Loucy (cell line): ENCODE data around the gene ORC4.

Experiments used
- H2AFZ ChIP-seq: fragments of 200-600 bp; sonication (generic); 2 replicates; pipeline ENCODE4 v1.6.0; 2016; ENCODE audit warnings: antibody characterized with exemption, mild to moderate bottlenecking, low read length, moderate library complexity
- H3F3A ChIP-seq: fragments of 200-600 bp; 2 replicates; pipeline ENCODE4 v1.6.0; 2016; ENCODE audit warnings: antibody characterized with exemption, low read depth, mild to moderate bottlenecking
- H3K27me3 ChIP-seq: fragments of 200-600 bp; sonication (generic); 2 replicates; pipeline ENCODE4 v1.6.1; 2014; ENCODE audit warnings: low read length, mild to moderate bottlenecking; ENCODE audit not compliant: insufficient read depth, poor library complexity, severe bottlenecking
- H3K36me3 ChIP-seq: fragments of 200-600 bp; sonication (generic); 2 replicates; pipeline ENCODE4 v1.6.1; 2016; ENCODE audit warnings: low read length; ENCODE audit not compliant: insufficient read depth
- H3K4me1 ChIP-seq: fragments of 200-600 bp; sonication (generic); 2 replicates; pipeline ENCODE4 v1.5.1; 2014; ENCODE audit warnings: low read length, mild to moderate bottlenecking; ENCODE audit not compliant: insufficient read depth, poor library complexity, severe bottlenecking
- H3K4me2 ChIP-seq: fragments of 200-600 bp; sonication (generic); 2 replicates; pipeline ENCODE4 v1.6.0; 2014; ENCODE audit warnings: antibody characterized with exemption, low read length, low read depth, mild to moderate bottlenecking; ENCODE audit not compliant: poor library complexity, severe bottlenecking
- H3K4me3 ChIP-seq: fragments of 200-600 bp; sonication (generic); 2 replicates; pipeline ENCODE4 v1.5.1; 2014; ENCODE audit warnings: low read length, mild to moderate bottlenecking, mixed read lengths; ENCODE audit not compliant: poor library complexity, severe bottlenecking
- H3K79me2 ChIP-seq: fragments of 200-600 bp; sonication (generic); 2 replicates; pipeline ENCODE4 v1.6.1; 2014; ENCODE audit warnings: low read length; ENCODE audit not compliant: insufficient read depth
- H3K9ac ChIP-seq: fragments of 200-600 bp; sonication (generic); 2 replicates; pipeline ENCODE4 v1.6.0; 2014; ENCODE audit warnings: mild to moderate bottlenecking, low read depth, low read length, moderate library complexity; ENCODE audit not compliant: poor library complexity, severe bottlenecking
- H3K9me2 ChIP-seq: fragments of 200-600 bp; sonication (generic); replicated peaks from 2 replicates; pipeline ENCODE4 v1.6.1; 2016; ENCODE audit warnings: low read depth, low read length, mixed read lengths
- H3K9me3 ChIP-seq: fragments of 200-600 bp; sonication (generic); 2 replicates; pipeline ENCODE4 v1.6.1; 2014; ENCODE audit warnings: mild to moderate bottlenecking, antibody characterized with exemption, low read length, low read depth; ENCODE audit not compliant: insufficient read depth
- H4K20me1 ChIP-seq: fragments of 200-600 bp; sonication (generic); 2 replicates; pipeline ENCODE4 v1.6.0; 2014; ENCODE audit warnings: antibody characterized with exemption, low read length, mild to moderate bottlenecking; ENCODE audit not compliant: insufficient read depth, poor library complexity, severe bottlenecking
- EZH2phosphoT487 ChIP-seq: fragments of 200-600 bp; IDR thresholded peaks from 2 replicates; pipeline ENCODE4 v1.6.1; 2018; ENCODE audit warnings: antibody characterized with exemption, mild to moderate bottlenecking, moderate library complexity, borderline replicate concordance
- TF ChIP-seq, protein P1 (sequence below): fragments of 200-600 bp; sonication (generic); conservative IDR thresholded peaks from 2 replicates; pipeline ENCODE4 v1.5.1; 2014; ENCODE audit warnings: mild to moderate bottlenecking, antibody characterized with exemption, low read length

Gene ORC4

DNA sequence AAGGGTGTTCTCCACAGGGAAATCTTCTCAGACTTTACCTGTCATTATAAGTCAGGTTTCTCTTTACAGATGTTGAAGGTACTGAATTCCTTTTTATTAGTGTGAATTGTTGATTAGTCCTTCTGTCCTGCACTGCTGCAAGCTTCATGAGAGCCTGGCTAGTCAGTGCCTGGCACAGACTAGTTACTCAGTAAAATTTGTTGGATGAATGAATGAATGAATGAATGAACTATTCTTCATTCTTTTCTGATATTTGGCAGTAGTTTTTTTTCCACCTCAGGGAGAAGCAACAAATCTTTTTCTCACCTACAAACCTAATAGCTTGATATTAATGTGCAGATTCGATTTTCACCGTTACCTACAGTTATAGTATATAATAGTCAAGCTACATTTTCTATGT, 111.4 kb downstream of the ORC4 start:
- Histone ChIP-seq H3K9ac (no peak overlapping the region), H3F3A (no peaks in the 10 kb centered on the region), H3K4me2 (no peak overlapping the region), H3K4me3 (no peak overlapping the region), H2AFZ (no peak overlapping the region), H4K20me1 (no peaks in the 10 kb centered on the region), H3K9me2 (no peaks in the 10 kb centered on the region), H3K4me1 (no peaks in the 10 kb centered on the region), H3K9me3 (no peaks in the 10 kb centered on the region), H3K27me3 (no peaks in the 10 kb centered on the region), H3K36me3 (no peaks in the 10 kb centered on the region), H3K79me2 (no peaks in the 10 kb centered on the region)
- TF ChIP-seq, protein P1, sequence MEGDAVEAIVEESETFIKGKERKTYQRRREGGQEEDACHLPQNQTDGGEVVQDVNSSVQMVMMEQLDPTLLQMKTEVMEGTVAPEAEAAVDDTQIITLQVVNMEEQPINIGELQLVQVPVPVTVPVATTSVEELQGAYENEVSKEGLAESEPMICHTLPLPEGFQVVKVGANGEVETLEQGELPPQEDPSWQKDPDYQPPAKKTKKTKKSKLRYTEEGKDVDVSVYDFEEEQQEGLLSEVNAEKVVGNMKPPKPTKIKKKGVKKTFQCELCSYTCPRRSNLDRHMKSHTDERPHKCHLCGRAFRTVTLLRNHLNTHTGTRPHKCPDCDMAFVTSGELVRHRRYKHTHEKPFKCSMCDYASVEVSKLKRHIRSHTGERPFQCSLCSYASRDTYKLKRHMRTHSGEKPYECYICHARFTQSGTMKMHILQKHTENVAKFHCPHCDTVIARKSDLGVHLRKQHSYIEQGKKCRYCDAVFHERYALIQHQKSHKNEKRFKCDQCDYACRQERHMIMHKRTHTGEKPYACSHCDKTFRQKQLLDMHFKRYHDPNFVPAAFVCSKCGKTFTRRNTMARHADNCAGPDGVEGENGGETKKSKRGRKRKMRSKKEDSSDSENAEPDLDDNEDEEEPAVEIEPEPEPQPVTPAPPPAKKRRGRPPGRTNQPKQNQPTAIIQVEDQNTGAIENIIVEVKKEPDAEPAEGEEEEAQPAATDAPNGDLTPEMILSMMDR, result no peak
- TF ChIP-seq EZH2phosphoT487, result no peak

DNA sequence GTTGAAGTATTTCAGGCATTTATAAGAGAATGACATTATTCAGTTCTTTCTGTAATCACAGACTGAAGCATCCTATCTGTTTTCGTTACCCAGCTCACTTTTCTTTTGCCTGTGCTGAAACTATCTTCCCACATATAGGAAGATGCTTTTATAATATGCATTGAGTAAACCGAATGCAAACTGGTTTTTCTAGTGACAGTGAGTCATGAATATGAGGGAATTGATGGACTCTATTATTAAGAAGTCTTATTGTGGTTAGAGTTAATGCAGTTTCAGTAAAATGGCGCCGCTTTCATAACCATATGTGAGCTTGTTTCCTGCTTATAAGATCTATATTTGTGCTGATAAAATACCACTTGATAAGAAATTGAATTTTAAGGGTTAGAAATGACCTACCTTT, 116.5 kb downstream of the ORC4 start:
- H3K9me3 ChIP-seq, result no peaks in the 10 kb centered on the region
- no peak overlapping the region for H2AFZ ChIP-seq
- no peaks in the 10 kb centered on the region for H3K79me2 ChIP-seq
- H3K4me2 ChIP-seq, result no peak overlapping the region
- H4K20me1 ChIP-seq, result no peaks in the 10 kb centered on the region
- no peaks in the 10 kb centered on the region for H3K9me2 ChIP-seq
- TF ChIP-seq, protein P1, result no peak
- no peak for TF ChIP-seq EZH2phosphoT487
- no peaks in the 10 kb centered on the region for H3K36me3 ChIP-seq
- H3K4me1 ChIP-seq, result no peaks in the 10 kb centered on the region
- H3K27me3 ChIP-seq, result no peaks in the 10 kb centered on the region
- no peak overlapping the region for H3K4me3 ChIP-seq
- H3K9ac ChIP-seq, result no peak overlapping the region
- no peaks in the 10 kb centered on the region for H3F3A ChIP-seq

DNA sequence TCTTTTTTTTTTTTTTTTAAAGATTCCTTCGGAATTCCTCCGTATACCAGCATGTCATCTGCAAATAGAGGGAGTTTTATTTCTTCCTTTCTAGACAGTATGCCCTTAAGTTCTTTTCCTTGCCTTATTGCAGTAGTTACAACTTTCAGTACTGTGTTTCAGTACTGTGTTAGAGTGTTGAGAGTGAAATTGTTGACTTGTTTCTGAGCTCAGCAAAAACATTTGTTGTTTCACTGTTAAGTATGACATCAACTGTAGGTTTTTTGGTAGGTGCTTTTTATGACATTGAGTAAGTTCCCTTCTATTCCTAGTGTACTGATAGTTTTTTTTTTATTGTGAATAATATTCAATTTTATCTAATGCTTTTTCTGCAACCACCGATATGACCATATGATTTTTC, 131.9 kb downstream of the ORC4 start:
- no peaks in the 10 kb centered on the region for H3K79me2 ChIP-seq
- no peaks in the 10 kb centered on the region for H3F3A ChIP-seq
- H3K4me3 ChIP-seq, result no peak overlapping the region
- H3K4me1 ChIP-seq, result no peaks in the 10 kb centered on the region
- no peaks in the 10 kb centered on the region for H3K27me3 ChIP-seq
- TF ChIP-seq, protein P1, result no peak
- no peak for TF ChIP-seq EZH2phosphoT487
- H3K36me3 ChIP-seq, result no peaks in the 10 kb centered on the region
- no peaks in the 10 kb centered on the region for H3K9me3 ChIP-seq
- no peak overlapping the region for H3K4me2 ChIP-seq
- no peaks in the 10 kb centered on the region for H4K20me1 ChIP-seq
- H2AFZ ChIP-seq, result no peak overlapping the region
- no peaks in the 10 kb centered on the region for H3K9me2 ChIP-seq
- H3K9ac ChIP-seq, result no peak overlapping the region
